Thoracic aorta (tissue), 2 donors: Measurements from ENCODE around the gene ASAH2B. TPM values are rescaled to one million over a fixed set of nuclear protein-coding genes. Genes with fewer than 3 reads are reported as not detected.

Source experiments
- ATAC-seq: fragments of 150-250 bp; one replicate; pipeline ENCODE4 v1.8.0; 2017; ENCODE audit warnings: low read depth; ENCODE audit not compliant: insufficient number of reproducible peaks, low FRiP score
- DNase-seq: peaks from one replicate; pipeline ENCODE4 v3.0.0-alpha.2; 2020; ENCODE audit warnings: low spot score
- H3K27ac ChIP-seq, 2 donors: fragments of 200-600 bp; sonication (generic); 1 replicate in 1 of 2; 2 replicates in 1 of 2; pipeline ENCODE4 v1.5.1; 2016; ENCODE audit warnings: mild to moderate bottlenecking in 2 of 2, moderate library complexity in 2 of 2
- H3K27me3 ChIP-seq: fragments of 200-600 bp; sonication (generic); replicated peaks from 2 replicates; pipeline ENCODE4 v1.6.0; 2016; ENCODE audit warnings: mild to moderate bottlenecking; ENCODE audit not compliant: insufficient read depth
- H3K36me3 ChIP-seq: fragments of 200-600 bp; sonication (generic); one replicate; pipeline ENCODE4 v1.5.1; 2016
- H3K4me1 ChIP-seq, 2 donors: fragments of 200-600 bp; sonication (generic); 1 replicate in 1 of 2; 2 replicates in 1 of 2; pipeline versions ENCODE4 v1.5.1 to v1.6.0; 2016; ENCODE audit warnings: low read depth in 2 of 2, mild to moderate bottlenecking in 1 of 2; ENCODE audit not compliant: control insufficient read depth in 1 of 2
- H3K4me3 ChIP-seq: fragments of 200-600 bp; sonication (generic); 2 replicates; pipeline ENCODE4 v1.5.1; 2016; ENCODE audit warnings: mild to moderate bottlenecking
- H3K9me3 ChIP-seq: fragments of 200-600 bp; sonication (generic); 2 replicates; pipeline ENCODE4 v1.5.1; 2016
- CTCF ChIP-seq: fragments of 200-600 bp; sonication (generic); IDR thresholded peaks from one replicate; pipeline ENCODE4 v1.5.1; 2019; ENCODE audit warnings: antibody characterized with exemption
- total RNA-seq, 2 donors: library from RNA; depleted of rRNA; stranded (reverse); fragments of >200 nt; gene quantifications; one replicate each; pipeline versions ENCODE4 v1.1.0 to v1.2.3, GENCODE V29; 2016

The ASAH2B gene
- total RNA-seq, 2 donors from 2014 or later: 0.68 to 2.8 TPM

- no peak for DNase-seq
- Histone ChIP-seq H3K36me3 (no peaks in the 10 kb centered on the region), H3K9me3 (no peaks in the 10 kb centered on the region), H3K27ac (no peak overlapping the region), H3K4me1 (no peaks in the 10 kb centered on the region), H3K27me3 (no peaks in the 10 kb centered on the region), H3K4me3 (no peak overlapping the region)
- no peak for TF ChIP-seq CTCF
- ATAC-seq: no peak
Observed at GRCh38 chr10:50805981-50806622, 66.4 kb downstream of the ASAH2B start.

- Histone ChIP-seq H3K27ac (no peak overlapping the region), H3K36me3 (no peaks in the 10 kb centered on the region), H3K4me1 (no peaks in the 10 kb centered on the region), H3K27me3 (no peaks in the 10 kb centered on the region), H3K4me3 (no peak overlapping the region), H3K9me3 (no peaks in the 10 kb centered on the region)
- TF ChIP-seq CTCF: no peak
- DNase-seq: no peak
- no peak for ATAC-seq
Observed at GRCh38 chr10:50807851-50808776, 68.4 kb downstream of the ASAH2B start.

Other genes starting within 250 kb of the ASAH2B start
- 10 to 100 TPM; 60.5 to 92.3 TPM for gene SGMS1, start 116.0 kb upstream of the ASAH2B start, total RNA-seq
- not detected for gene A1CF, start 145.7 kb downstream of the ASAH2B start, total RNA-seq